Activated naive CD4-positive, alpha-beta T cell treated with anti-CD3 and anti-CD28 coated beads, Interleukin-2, amount 50 U/mL, for 72 hours (primary cell): Measurements from ENCODE around the gene CLCN1. TPM values are rescaled to one million over a fixed set of nuclear protein-coding genes. Genes with fewer than 3 reads are reported as not detected.
A peak's percentile ranks its signal among the peaks of the same experiment; 100 is the strongest.

Source experiments
- ATAC-seq, 2 donors: fragments of 150-1000 bp; cut with Tn5 transposase; 2 replicates each; pipeline ENCODE4 v1.10.0; 2021; ENCODE audit warnings: mild to moderate bottlenecking in 2 of 2, moderate library complexity in 2 of 2
- DNase-seq, 2 donors: peaks; one replicate each; pipeline ENCODE4 v3.0.0; 2021 to 2022; ENCODE audit warnings: low spot score in 2 of 2
- H3K27ac Mint-ChIP-seq, 2 donors: one replicate each; pipeline ENCODE4 v1.8.0; 2022; ENCODE audit warnings: mild to moderate bottlenecking in 2 of 2, mixed read lengths in 2 of 2
- H3K36me3 Mint-ChIP-seq, 2 donors: one replicate each; pipeline ENCODE4 v1.8.0; 2022; ENCODE audit warnings: mixed read lengths in 2 of 2
- H3K9me3 Mint-ChIP-seq, 2 donors: one replicate each; pipeline ENCODE4 v1.8.0; 2022; ENCODE audit warnings: mixed read lengths in 2 of 2
- total RNA-seq, 2 donors: library from RNA; stranded (reverse); gene quantifications; one replicate each; pipeline ENCODE4 v1.2.3, GENCODE V29; 2022

Gene CLCN1
- total RNA-seq, 2 donors from 2014 or later: 0.12 to 0.16 TPM

- ATAC-seq (no peak), DNase-seq (no peak)
- H3K9me3 Mint-ChIP-seq: no peaks in the 10 kb centered on the region
- no peaks in the 10 kb centered on the region for H3K36me3 Mint-ChIP-seq
- H3K27ac Mint-ChIP-seq: no peak overlapping the region
Measured at GRCh38 chr7:143347950-143348349, 32.0 kb downstream of the CLCN1 start.

GRCh38 chr7:143351060-143351459 lies 35.1 kb downstream of the CLCN1 start:
- Mint-ChIP-seq H3K36me3 (no peaks in the 10 kb centered on the region), H3K9me3 (no peaks in the 10 kb centered on the region), H3K27ac (no peak overlapping the region)
- no peak for ATAC-seq
- DNase-seq: no peak

GRCh38 chr7:143351574-143351973 lies 35.7 kb downstream of the CLCN1 start:
- H3K27ac Mint-ChIP-seq: no peak overlapping the region
- DNase-seq (no peak), ATAC-seq (no peak)
- H3K9me3 Mint-ChIP-seq: no peaks in the 10 kb centered on the region
- no peaks in the 10 kb centered on the region for H3K36me3 Mint-ChIP-seq

- H3K27ac Mint-ChIP-seq: no peak overlapping the region
- no peak for ATAC-seq
- DNase-seq: no peak
- no peaks in the 10 kb centered on the region for H3K36me3 Mint-ChIP-seq
- H3K9me3 Mint-ChIP-seq: no peaks in the 10 kb centered on the region
Measured at GRCh38 chr7:143352531-143353002, 36.7 kb downstream of the CLCN1 start.

GRCh38 chr7:143354376-143354775 lies 38.5 kb downstream of the CLCN1 start:
- ATAC-seq (no peak), DNase-seq (no peak)
- H3K27ac Mint-ChIP-seq: no peak overlapping the region
- no peaks in the 10 kb centered on the region for H3K9me3 Mint-ChIP-seq
- no peaks in the 10 kb centered on the region for H3K36me3 Mint-ChIP-seq

GRCh38 chr7:143354965-143355364 lies 39.1 kb downstream of the CLCN1 start:
- Mint-ChIP-seq H3K9me3 (no peaks in the 10 kb centered on the region), H3K27ac (no peak overlapping the region), H3K36me3 (no peaks in the 10 kb centered on the region)
- ATAC-seq (no peak), DNase-seq (no peak)

GRCh38 chr7:143355450-143356385 lies 39.8 kb downstream of the CLCN1 start:
- no peak for ATAC-seq
- DNase-seq: no peak
- no peak overlapping the region for H3K27ac Mint-ChIP-seq
- H3K9me3 Mint-ChIP-seq: no peaks in the 10 kb centered on the region
- no peaks in the 10 kb centered on the region for H3K36me3 Mint-ChIP-seq

GRCh38 chr7:143356414-143357050 lies 40.6 kb downstream of the CLCN1 start:
- DNase-seq (no peak), ATAC-seq (no peak)
- Mint-ChIP-seq H3K36me3 (no peaks in the 10 kb centered on the region), H3K9me3 (no peaks in the 10 kb centered on the region), H3K27ac (no peak overlapping the region)

- no peak for ATAC-seq
- H3K9me3 Mint-ChIP-seq: no peaks in the 10 kb centered on the region
- peaks cover 0 to 5% of the 10 kb centered on the region in 2 donors for H3K36me3 Mint-ChIP-seq
- no peak for DNase-seq
- no peak overlapping the region for H3K27ac Mint-ChIP-seq
Measured at GRCh38 chr7:143358626-143359025, 42.7 kb downstream of the CLCN1 start.

GRCh38 chr7:143359771-143360353 lies 44.0 kb downstream of the CLCN1 start:
- DNase-seq (no peak), ATAC-seq (no peak)
- no peak overlapping the region for H3K27ac Mint-ChIP-seq
- no peaks in the 10 kb centered on the region for H3K9me3 Mint-ChIP-seq
- peaks cover 0 to 5% of the 10 kb centered on the region in 2 donors for H3K36me3 Mint-ChIP-seq

- DNase-seq: no peak
- Mint-ChIP-seq H3K27ac (no peak overlapping the region), H3K36me3 (peaks cover 0 to 5% of the 10 kb centered on the region in 2 donors), H3K9me3 (no peaks in the 10 kb centered on the region)
- ATAC-seq: no peak
Measured at GRCh38 chr7:143360788-143361551, 45.1 kb downstream of the CLCN1 start.

GRCh38 chr7:143361552-143362130 lies 45.7 kb downstream of the CLCN1 start:
- peaks cover 0 to 5% of the 10 kb centered on the region in 2 donors for H3K36me3 Mint-ChIP-seq
- no peak overlapping the region for H3K27ac Mint-ChIP-seq
- ATAC-seq (peak; percentile 15 to 32), DNase-seq (no peak)
- H3K9me3 Mint-ChIP-seq: no peaks in the 10 kb centered on the region

- Mint-ChIP-seq H3K36me3 (peaks cover 0 to 5% of the 10 kb centered on the region in 2 donors), H3K27ac (peak within 1 kb of the TSS in 1 of 2 donors; percentile 47), H3K9me3 (no peaks in the 10 kb centered on the region)
- ATAC-seq: peak; percentile 78
- peak in 1 of 2 donors; percentile 31 for DNase-seq
Measured at GRCh38 chr7:143362131-143363015, 46.5 kb downstream of the CLCN1 start, which contains the start of gene FAM131B. Gene FAM131B, minus strand, starts transcription at chr7:143362713. Its CDS starts 110 bp downstream, at chr7:143362603.

GRCh38 chr7:143363016-143363937 lies 47.4 kb downstream of the CLCN1 start:
- Mint-ChIP-seq H3K9me3 (no peaks in the 10 kb centered on the region), H3K36me3 (peaks cover 0 to 5% of the 10 kb centered on the region in 2 donors), H3K27ac (no peak overlapping the region)
- DNase-seq: no peak
- no peak for ATAC-seq
